Measurements from ENCODE around the gene FAM13A.

The FAM13A gene

DNA sequence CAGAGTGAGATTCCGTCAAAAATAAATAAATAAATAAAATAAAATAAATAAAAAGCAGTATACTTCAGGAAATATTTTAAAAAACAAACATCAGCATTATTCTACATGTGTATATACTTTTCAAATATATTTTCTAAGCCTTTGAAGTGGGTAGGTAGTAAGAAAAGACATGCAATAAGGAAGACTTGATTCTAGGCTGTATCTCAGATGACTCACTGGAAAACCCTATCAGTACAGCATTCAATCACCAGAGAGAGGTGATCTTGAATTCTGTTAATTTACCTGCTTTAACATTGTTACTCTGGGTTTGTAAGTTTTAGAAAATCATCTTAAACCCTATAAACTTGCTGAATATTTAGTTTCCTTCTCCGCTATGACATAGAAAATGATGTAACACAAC lies 252.8 kb downstream of the FAM13A start:
- DNase-seq: no peak

DNA sequence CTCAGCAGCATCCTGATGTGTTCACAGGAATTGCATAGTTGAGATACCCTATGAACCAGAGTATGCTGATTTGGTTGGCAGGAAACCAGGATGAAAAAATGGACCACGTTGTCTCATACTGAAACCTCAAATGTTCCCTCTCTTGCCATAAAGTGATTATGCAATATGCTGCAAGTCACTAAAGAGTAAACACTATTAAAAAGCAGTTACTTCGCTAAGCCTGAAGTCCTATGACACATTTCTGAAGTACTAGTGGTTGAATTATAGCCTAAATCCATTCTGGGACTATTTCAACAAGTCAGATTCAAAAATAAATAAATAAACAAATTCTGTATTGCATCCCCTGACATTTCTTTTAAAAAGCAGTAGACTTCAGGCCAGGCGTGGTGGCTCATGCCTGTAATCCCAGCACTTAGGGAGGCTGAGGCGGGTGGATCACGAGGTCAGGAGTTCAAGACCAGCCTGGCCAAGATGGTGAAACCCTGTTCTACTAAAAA lies 253.3 kb downstream of the FAM13A start:
- no peak for DNase-seq

GRCh38 chr4:88802585-88803286 lies 254.2 kb downstream of the FAM13A start:
- DNase-seq: no peak

GRCh38 chr4:88802138-88802537 lies 254.8 kb downstream of the FAM13A start:
- DNase-seq: no peak

GRCh38 chr4:88799900-88800299 lies 257.1 kb downstream of the FAM13A start:
- DNase-seq: no peak

DNA sequence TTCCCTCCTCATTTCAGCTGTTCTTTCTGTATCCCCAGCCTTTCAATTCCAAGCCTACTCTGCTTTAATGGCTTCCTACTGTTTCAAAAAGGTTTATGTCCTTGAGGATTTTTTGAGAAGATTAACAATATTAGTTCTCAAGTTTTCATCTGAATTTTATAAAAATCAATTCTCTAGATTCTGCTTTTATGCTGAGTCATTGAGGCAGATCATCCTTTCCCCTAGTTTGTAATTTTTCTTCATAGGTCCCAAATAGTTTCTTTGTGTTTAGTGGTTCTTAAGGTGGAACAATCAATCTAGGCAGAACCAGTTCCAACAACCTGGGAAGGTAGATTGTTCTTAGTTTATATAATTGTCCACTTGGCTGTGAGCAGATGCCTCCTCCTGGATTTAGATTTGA lies 259.3 kb downstream of the FAM13A start:
- DNase-seq: no peak

GRCh38 chr4:88796545-88796944 lies 260.4 kb downstream of the FAM13A start:
- DNase-seq: no peak

- no peak for DNase-seq
Observed at GRCh38 chr4:88794952-88795351, 262.0 kb downstream of the FAM13A start.

DNA sequence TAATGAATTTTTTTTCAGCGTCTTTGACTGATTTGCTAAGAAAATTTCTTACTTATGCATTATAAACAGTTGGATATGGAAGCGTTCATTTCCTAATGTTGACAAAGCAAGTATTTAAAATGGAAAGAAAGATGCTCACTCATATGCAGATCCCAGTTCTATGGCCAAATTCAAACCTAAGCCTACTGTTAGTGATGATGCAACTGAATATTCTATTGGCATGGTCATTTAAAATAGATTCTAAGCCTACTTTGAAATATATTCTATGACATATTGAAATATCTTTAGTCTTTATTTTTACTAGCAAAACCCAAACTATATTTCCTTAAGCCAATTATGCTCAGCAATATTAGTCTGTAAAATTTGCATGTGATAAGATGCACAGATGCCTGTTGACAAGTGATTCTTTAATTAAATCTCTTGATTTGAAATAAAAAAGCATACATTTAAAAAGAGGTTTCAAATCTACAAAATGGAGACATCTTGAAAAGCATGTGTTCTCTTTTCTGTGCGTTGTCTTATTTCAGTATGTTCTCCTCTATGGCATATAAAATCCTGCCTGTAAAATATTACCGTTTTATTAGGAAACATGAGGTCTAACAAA lies 262.8 kb downstream of the FAM13A start:
- no peak for DNase-seq

- no peak for DNase-seq
Observed at GRCh38 chr4:88793475-88793874, 263.5 kb downstream of the FAM13A start.

DNA sequence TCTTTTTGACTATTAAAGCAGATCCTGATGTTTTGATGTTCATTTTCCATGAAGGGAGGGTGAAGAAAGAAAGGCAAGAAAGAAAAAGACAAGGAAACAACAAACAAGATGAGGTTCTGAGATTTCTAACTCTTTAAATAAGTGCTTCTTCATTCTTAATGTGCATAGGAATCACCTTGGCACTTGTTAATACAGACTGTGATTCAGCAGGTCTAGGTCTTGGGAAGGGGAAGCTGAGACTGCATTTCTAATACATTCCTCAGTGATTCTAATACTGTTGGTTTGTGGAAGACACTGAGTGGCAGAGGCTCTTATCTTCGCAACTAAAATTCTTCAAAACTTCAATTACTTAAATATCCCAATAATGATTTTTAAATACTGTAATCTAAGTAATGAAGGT lies 264.2 kb downstream of the FAM13A start:
- DNase-seq: no peak

DNA sequence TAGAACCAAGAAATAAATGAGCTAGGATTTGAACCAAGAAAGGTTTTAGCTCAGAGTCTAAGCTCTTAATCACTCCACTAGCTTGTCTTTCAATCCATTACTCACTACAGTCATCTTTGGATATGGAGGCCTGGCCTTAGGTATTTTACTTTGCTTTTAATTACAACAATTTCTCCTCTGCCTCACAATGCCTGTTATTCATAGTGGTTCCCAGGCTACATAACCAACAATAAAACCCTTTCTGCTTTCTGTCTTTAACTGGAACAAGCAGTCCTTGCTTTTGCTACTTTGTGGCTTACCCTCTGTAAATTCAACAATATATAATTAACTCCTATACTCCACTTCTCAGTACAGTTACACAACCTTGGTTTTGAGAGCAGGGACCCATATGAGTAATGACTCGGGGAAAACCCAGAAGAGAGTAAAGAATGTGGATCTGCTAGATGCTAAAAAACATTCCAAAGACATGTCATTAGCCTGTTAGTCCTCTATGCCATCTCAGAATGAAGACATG lies 264.7 kb downstream of the FAM13A start:
- peak; percentile 70 for DNase-seq

GRCh38 chr4:88791274-88791673 lies 265.7 kb downstream of the FAM13A start:
- no peak for DNase-seq

- DNase-seq: no peak
Observed at GRCh38 chr4:88788895-88789294, 268.1 kb downstream of the FAM13A start.

DNA sequence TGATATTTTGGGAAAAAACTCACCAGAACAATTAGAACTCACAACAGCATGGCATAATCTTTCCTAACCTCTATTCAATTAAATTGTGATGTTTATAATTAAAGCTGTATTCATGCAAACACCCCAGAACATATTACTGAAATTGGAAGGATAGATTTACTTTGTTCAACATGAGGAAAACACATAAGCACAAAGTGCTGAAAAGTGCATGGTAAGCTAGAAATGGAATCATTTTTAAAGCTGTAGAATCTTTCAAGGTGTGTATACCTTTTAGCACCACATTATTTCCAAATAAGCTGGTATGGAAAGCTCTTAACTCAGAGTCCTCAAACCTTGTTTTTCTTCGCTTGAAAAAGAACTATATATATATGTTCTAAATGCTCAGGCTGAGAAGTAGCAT lies 268.6 kb downstream of the FAM13A start:
- no peak for DNase-seq

DNA sequence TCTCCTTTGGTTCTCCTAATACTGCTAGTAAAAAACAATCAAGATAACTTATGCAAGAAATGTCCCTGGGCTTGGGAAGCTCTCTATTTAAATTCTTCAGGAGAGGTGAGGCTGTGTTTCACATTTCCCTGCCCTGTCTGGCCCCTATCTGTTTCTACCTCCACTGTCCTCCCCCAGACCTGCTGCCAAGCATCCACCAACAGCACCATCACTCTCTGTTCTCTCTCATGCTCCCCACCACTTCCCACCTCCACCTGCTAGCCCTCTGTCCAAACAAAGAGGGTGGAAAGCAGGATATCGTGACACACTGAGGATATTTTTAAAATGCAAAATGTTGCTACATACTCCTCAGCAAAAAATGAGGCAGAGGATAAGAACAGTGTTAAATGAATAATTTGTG lies 271.0 kb downstream of the FAM13A start:
- DNase-seq: no peak

- no peak for DNase-seq
Observed at GRCh38 chr4:88780389-88780788, 276.6 kb downstream of the FAM13A start.

DNA sequence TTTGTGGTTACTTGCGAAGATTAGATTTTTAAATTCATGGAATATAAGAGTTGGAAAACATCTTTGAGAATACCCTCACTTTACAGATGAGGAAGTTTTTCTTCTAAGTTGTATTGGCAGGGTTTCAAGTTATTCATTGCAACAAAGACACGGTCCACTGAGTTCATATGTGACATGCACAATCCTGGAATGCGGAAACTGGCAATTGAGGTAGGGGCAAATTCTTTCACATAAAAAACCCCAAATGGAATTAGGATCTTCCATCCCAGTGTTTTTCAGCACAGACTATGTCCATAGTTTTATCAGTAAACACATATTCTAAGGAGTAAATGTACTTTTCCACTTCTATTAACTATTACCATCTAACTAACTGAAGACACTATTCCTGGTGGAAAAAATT lies 277.6 kb downstream of the FAM13A start:
- no peak for DNase-seq

DNA sequence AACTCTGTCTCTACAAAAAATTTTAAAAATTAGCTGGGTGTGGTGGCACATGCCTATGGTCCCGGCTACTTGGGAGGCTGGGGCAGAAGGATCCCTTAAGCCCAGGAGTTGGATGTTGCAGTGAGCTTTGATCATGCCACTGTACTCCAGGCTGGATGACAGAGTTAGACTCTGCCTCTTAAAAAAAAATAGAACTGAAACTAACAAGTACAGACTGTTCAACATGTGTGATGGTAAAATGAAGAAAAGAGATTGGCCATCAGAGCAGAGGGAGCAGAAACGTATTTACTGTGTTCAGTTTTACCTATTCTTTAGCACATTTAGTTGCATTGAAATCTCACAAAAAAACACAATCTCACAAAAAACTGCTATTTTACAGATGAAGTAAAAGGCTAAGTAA lies 281.5 kb downstream of the FAM13A start:
- DNase-seq: no peak

- no peak for DNase-seq
Observed at GRCh38 chr4:88775026-88775425, 282.0 kb downstream of the FAM13A start.

DNA sequence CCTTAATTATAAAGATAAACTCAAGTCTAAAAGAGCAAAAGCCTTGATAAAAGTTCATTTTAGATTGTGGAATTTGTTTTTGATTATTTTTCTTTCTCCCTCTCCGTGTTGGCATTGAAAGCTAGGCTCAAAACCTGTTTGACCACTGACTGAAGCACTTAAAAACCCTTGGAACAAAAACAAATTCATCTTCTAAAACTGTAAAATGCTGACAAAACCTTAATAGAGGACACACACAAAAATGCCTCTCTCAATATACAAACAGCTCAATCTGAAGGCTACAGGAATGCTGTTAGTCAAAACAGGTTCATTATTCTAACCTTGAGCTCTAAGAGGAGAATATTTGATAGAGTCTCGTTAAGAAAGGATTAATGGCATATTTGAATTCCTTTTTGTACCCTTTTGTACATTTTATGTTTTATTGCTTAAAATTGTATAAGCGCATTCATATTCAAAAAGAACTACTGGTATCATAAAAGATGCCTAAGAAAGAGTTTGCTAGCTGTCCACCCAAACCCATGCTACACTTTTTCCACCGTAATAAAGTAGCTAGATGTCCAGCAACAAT lies 285.0 kb downstream of the FAM13A start:
- no peak for DNase-seq

DNA sequence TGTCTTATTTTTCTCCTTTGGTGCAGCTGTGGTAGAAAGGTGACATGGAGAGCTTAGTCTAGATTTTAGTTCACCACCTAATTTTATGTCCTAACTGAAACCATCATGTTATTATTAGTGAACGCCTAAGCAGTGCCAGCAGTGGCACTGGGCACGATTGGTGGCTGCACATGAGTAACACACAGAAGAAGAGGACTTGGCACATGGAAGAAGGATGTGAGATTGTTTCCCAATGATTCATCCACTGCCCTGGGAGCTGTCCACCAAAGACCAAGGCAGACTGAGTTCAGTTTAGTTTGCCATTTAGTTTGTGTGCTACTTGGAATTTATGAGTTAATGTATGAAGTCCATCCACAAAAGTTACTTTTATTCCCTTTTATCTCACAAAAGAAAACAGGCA lies 291.3 kb downstream of the FAM13A start:
- DNase-seq: peak; percentile 66

DNA sequence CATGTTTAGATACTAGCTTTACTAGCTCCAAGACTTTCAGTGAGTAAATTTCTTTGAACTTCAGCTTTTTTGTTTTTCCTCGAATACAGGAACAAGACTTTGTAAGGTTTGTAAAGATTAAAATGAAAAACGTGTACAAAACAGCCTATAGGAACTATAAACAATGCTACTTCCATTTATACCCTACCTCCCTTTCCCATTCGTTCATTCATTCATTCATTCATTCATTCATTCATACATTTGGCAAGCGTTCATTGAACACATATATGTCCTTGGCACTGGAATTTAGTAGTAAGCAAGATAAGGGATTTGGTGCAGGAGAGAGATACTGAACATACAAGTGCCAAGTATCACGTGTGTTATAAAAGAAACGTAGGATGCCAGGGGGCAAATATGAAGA lies 293.9 kb downstream of the FAM13A start:
- DNase-seq: no peak

GRCh38 chr4:88761861-88762523 lies 295.0 kb downstream of the FAM13A start:
- DNase-seq: peak; percentile 79

All from islet precursor cell (in vitro differentiated cells).